ENCODE measurements around the gene CDH11. TPM values are rescaled to one million over a fixed set of nuclear protein-coding genes. Genes with fewer than 3 reads are reported as not detected.

CDH11 gene
- total and polyA plus RNA-seq, 10 of the 15 experiments (the other 5 are each of a cell fraction or from before 2014, with no cell fraction given) = 0.31 to 9.7 (median 0.87) TPM

GRCh38 chr16:64975821-64976220, 146.0 kb downstream of the CDH11 start:
- Histone ChIP-seq H3K27ac (ENCODE audit: control insufficient read depth, insufficient read depth) (no peak overlapping the region), H3K9ac (ENCODE audit: control insufficient read depth, insufficient read depth, low read length) (no peak overlapping the region), H4K20me1 (ENCODE audit: control insufficient read depth, insufficient read depth) (no peaks in the 10 kb centered on the region), H3K79me2 (ENCODE audit: control insufficient read depth, insufficient read depth, low read length) (no peaks in the 10 kb centered on the region), H3K4me2 (ENCODE audit: control insufficient read depth, insufficient read depth) (no peak overlapping the region), H3K27me3 (replicated peaks in 1 of 2; ENCODE audit: control insufficient read depth in 2 of 2, insufficient read depth in 2 of 2, low read length in 1 of 2) (no peaks in the 10 kb centered on the region), H3K4me3 (no peak overlapping the region), H3K9me3 (replicated peaks; ENCODE audit: control insufficient read depth, insufficient read depth, low read length) (no peaks in the 10 kb centered on the region), H3K36me3 (ENCODE audit: control insufficient read depth in 2 of 2, insufficient read depth in 2 of 2, low read length in 1 of 2) (no peaks in the 10 kb centered on the region), H3K4me1 (ENCODE audit: control insufficient read depth, insufficient read depth, low read length) (no peaks in the 10 kb centered on the region), H2AFZ (ENCODE audit: control insufficient read depth, low read depth, low read length) (no peak overlapping the region)
- ChIA-PET RAD21 (ENCODE audit: unreplicated experiment) (no interaction called here), POLR2A (interaction anchor here (0.8 kb wide), 1 partner anchor 10 kb away, joined by 3 read pairs; no protein-coding TSS in a partner anchor), SMC1A (ENCODE audit: uncharacterized antibody, unreplicated experiment) (interaction anchor here (1.8 kb wide), 1 partner anchor 10 kb away, joined by 5 read pairs; no protein-coding TSS in a partner anchor), CTCF (interaction anchor here (0.6 kb wide), 1 partner anchor 10 kb away, joined by 3 read pairs; no protein-coding TSS in a partner anchor)
- FAIRE-seq (no peak), ATAC-seq (no peak), DNase-seq (ENCODE audit: low read depth, low spot score) (no peak)
- WGBS (ENCODE audit: insufficient coverage, insufficient replicate concordance, low lambda C conversion rate, missing lambda C conversion rate) = 0% methylated on average over 1 of the region's 1 CpG
- BruUV-seq (replicated peaks) = no TSS peak
- intact Hi-C loops (cut with micrococcal nuclease; ENCODE audit: unreplicated experiment) (no loop called here), in situ Hi-C loops (cut with MboI) (no loop called here)
- TF ChIP-seq GATAD2B (conservative IDR thresholded peaks at IDR 0.05; ENCODE audit: low read depth) (no peak), JUND (IDR thresholded peaks at IDR 0.05; ENCODE audit: low read depth, low read length) (no peak), CBFB (IDR thresholded peaks at IDR 0.05; ENCODE audit: low read depth) (no peak), YY1 (IDR thresholded peaks at IDR 0.05; ENCODE audit: low read depth, low read length) (no peak), MXI1 (IDR thresholded peaks at IDR 0.05; ENCODE audit: low read depth, low read length) (no peak), RFX5 (IDR thresholded peaks at IDR 0.05; ENCODE audit: low read depth, low read length) (no peak), HDGF (IDR thresholded peaks at IDR 0.05) (no peak), ATF7 (IDR thresholded peaks at IDR 0.05; ENCODE audit: low read depth) (no peak), SMAD1 (IDR thresholded peaks at IDR 0.05; ENCODE audit: low read depth, partially characterized antibody) (no peak), IKZF2 (IDR thresholded peaks at IDR 0.05) (no peak), GABPA (IDR thresholded peaks at IDR 0.05; ENCODE audit: low read depth) (no peak), EZH2 (IDR thresholded peaks at IDR 0.05; ENCODE audit: borderline replicate concordance, control insufficient read depth, low read depth, low read length) (no peak), BMI1 (IDR thresholded peaks at IDR 0.05; ENCODE audit: borderline replicate concordance) (no peak), RBBP5 (conservative IDR thresholded peaks at IDR 0.05) (no peak)

Measured in GM12878 (cell line).